ENCODE measurements around the gene RNFT2. TPM values are rescaled to one million over a fixed set of nuclear protein-coding genes. Genes with fewer than 3 reads are reported as not detected.

The RNFT2 gene
- total RNA-seq, 1 donor from 2014 or later: 55.8 TPM

DNA sequence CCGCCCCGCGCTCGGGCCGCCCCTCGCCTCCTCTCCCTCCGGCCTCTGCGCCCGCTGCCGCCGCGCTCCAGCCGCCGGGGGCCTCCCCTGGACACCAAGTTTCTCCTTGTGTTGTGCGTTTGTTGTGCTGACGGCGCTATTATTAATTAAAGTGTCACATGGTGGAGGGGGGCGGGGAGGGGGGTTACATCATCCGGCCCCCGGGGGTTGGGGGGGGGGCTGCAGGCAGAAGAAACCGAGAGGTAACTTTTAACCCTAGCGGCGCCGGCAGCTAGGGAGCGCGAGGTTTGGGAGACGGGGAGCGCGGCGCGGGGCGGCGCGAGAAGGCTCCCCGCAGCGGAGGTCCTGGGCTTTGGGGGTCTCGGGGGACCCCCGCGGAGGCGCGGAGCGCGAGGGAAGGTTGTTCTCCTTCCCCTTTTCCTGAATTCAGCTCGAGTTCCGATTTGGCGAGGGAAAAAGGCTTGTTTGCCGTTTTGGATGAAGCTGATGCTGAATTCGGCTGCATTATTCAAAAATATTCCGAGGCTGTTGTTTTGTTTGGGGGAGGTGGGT lies 143.3 kb downstream of the RNFT2 start, which contains the start of gene HRK:
TSS of gene HRK (minus strand) at position 117 of the 552 bp plus-strand sequence. CDS start 134 bp downstream, outside the sequence.
- Mint-ChIP-seq H3K27ac (ENCODE audit: unreplicated experiment) (peak within 1 kb of the TSS; percentile 48), H3K36me3 (ENCODE audit: unreplicated experiment) (no peaks in the 10 kb centered on the region), H3K9me3 (ENCODE audit: unreplicated experiment) (peaks cover 8% of the 10 kb centered on the region), H3K4me1 (ENCODE audit: low read depth, unreplicated experiment) (peaks cover 22% of the 10 kb centered on the region), H3K27me3 (ENCODE audit: unreplicated experiment) (peaks cover 40% of the 10 kb centered on the region), H3K4me3 (ENCODE audit: unreplicated experiment) (peak within 1 kb of the TSS; percentile 100)
- no peak for DNase-seq
- TF ChIP-seq, protein P1, sequence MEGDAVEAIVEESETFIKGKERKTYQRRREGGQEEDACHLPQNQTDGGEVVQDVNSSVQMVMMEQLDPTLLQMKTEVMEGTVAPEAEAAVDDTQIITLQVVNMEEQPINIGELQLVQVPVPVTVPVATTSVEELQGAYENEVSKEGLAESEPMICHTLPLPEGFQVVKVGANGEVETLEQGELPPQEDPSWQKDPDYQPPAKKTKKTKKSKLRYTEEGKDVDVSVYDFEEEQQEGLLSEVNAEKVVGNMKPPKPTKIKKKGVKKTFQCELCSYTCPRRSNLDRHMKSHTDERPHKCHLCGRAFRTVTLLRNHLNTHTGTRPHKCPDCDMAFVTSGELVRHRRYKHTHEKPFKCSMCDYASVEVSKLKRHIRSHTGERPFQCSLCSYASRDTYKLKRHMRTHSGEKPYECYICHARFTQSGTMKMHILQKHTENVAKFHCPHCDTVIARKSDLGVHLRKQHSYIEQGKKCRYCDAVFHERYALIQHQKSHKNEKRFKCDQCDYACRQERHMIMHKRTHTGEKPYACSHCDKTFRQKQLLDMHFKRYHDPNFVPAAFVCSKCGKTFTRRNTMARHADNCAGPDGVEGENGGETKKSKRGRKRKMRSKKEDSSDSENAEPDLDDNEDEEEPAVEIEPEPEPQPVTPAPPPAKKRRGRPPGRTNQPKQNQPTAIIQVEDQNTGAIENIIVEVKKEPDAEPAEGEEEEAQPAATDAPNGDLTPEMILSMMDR (IDR thresholded peaks at IDR 0.05; ENCODE audit: partially characterized antibody, unreplicated experiment): no peak

DNA sequence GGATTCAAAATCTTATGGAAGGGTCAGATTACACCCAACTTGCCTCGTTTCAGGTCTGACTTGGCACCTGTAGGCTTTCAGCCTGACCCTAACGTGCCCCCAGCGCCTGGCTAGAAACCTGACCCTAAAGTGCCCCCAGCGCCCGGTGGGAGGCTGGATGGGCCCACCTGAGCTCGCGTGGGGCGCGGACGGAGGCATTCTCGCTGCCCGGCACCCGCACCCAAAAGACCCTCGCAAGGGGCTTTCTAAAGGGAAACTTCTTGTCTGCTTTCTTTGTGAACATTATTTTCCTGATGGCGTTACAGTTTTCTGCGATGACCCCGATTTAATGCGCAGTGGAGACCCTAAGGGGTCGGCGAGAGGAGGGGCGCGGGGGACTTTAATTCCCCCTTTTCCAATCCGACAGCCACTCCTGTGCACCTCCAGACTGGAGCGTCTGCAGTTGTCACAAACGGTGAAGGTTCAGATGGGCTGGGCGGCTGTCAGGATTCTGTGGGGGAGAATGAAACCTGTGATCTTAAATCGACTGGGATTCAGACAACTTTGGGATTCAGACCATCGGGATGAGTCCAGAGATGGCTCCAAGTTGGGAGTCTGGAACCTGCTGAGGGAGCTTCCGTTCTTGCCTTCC lies 143.9 kb downstream of the RNFT2 start:
- H3K27ac Mint-ChIP-seq (ENCODE audit: unreplicated experiment): no peak overlapping the region
- H3K36me3 Mint-ChIP-seq (ENCODE audit: unreplicated experiment): no peaks in the 10 kb centered on the region
- H3K27me3 Mint-ChIP-seq (ENCODE audit: unreplicated experiment): peaks cover 38% of the 10 kb centered on the region
- no peak for DNase-seq
- peaks cover 8% of the 10 kb centered on the region for H3K9me3 Mint-ChIP-seq (ENCODE audit: unreplicated experiment)
- peaks cover 19% of the 10 kb centered on the region for H3K4me1 Mint-ChIP-seq (ENCODE audit: low read depth, unreplicated experiment)
- H3K4me3 Mint-ChIP-seq (ENCODE audit: unreplicated experiment): peak overlapping the region; percentile 87
- TF ChIP-seq, protein P1 (IDR thresholded peaks at IDR 0.05; ENCODE audit: partially characterized antibody, unreplicated experiment): no peak

DNA sequence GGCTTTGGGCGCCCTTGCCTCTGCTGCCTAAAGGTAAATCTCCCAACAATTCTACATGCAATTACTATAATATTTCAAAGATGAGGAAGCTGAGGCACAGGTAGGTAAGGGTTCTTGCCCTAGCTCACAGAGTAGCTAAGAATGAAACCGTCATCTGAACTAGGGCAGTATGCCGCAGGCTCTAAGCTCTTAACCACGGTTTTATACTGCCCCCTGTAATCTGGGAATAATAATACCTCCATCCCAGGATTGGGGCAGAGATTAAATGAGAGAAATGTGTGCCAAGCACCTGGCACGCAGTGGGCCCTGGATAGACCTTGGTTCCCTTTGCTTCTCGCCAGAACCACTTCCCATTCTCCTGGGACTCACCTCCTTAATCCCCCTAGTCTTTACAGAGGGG lies 144.6 kb downstream of the RNFT2 start:
- Mint-ChIP-seq H3K4me3 (ENCODE audit: unreplicated experiment) (no peak overlapping the region), H3K27me3 (ENCODE audit: unreplicated experiment) (peaks cover 34% of the 10 kb centered on the region), H3K4me1 (ENCODE audit: low read depth, unreplicated experiment) (peaks cover 23% of the 10 kb centered on the region), H3K9me3 (ENCODE audit: unreplicated experiment) (peaks cover 6% of the 10 kb centered on the region), H3K36me3 (ENCODE audit: unreplicated experiment) (no peaks in the 10 kb centered on the region), H3K27ac (ENCODE audit: unreplicated experiment) (no peak overlapping the region)
- DNase-seq: no peak
- TF ChIP-seq, protein P1 (IDR thresholded peaks at IDR 0.05; ENCODE audit: partially characterized antibody, unreplicated experiment): no peak

DNA sequence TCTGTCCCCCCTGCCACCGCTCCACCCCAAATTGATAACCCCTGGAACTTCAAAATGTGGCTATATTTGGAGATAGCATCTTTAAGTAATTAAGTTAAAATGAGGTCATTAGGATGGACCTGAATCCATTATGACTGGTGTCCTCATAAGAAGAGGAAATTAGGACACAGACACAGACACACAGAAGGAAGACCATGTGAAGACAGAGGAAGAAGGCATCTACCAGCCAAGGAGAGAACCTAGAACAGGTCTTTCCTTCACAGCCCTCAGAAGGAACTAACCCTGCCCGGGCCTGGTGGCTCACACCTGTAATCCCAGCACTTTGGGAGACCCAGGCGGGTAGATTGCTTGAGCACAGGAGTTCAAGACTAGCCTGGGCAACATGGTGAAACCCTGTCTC lies 146.8 kb downstream of the RNFT2 start:
- Mint-ChIP-seq H3K27me3 (ENCODE audit: unreplicated experiment) (peaks cover 23% of the 10 kb centered on the region), H3K4me3 (ENCODE audit: unreplicated experiment) (no peak overlapping the region), H3K9me3 (ENCODE audit: unreplicated experiment) (peaks cover 2% of the 10 kb centered on the region), H3K4me1 (ENCODE audit: low read depth, unreplicated experiment) (peaks cover 15% of the 10 kb centered on the region), H3K27ac (ENCODE audit: unreplicated experiment) (no peak overlapping the region), H3K36me3 (ENCODE audit: unreplicated experiment) (no peaks in the 10 kb centered on the region)
- TF ChIP-seq, protein P1 (IDR thresholded peaks at IDR 0.05; ENCODE audit: partially characterized antibody, unreplicated experiment): no peak
- no peak for DNase-seq

DNA sequence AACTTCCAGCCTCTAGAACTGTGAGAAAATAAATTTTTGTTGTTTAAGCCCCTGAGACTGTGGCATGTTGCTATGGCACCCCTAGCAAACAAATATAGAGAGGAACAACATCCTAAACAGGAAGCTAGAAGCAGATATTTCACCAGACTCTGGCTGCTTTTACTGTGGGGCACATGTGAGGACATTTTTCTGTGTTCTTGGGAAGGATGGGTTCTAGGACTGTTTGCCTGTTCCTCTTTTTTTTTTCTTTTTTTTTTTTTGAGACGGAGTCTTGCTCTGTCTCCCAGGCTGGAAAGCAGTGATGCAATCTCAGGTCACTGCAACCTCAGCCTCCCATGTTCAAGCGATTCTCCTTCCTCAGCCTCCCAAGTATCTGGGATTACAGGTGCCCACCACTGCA lies 147.4 kb downstream of the RNFT2 start:
- TF ChIP-seq, protein P1 (IDR thresholded peaks at IDR 0.05; ENCODE audit: partially characterized antibody, unreplicated experiment): no peak
- Mint-ChIP-seq H3K27me3 (ENCODE audit: unreplicated experiment) (peaks cover 17% of the 10 kb centered on the region), H3K9me3 (ENCODE audit: unreplicated experiment) (no peaks in the 10 kb centered on the region), H3K36me3 (ENCODE audit: unreplicated experiment) (no peaks in the 10 kb centered on the region), H3K4me3 (ENCODE audit: unreplicated experiment) (no peak overlapping the region), H3K4me1 (ENCODE audit: low read depth, unreplicated experiment) (peaks cover 9% of the 10 kb centered on the region), H3K27ac (ENCODE audit: unreplicated experiment) (no peak overlapping the region)
- no peak for DNase-seq

All from glutamatergic neuron (in vitro differentiated cells).